ENCODE data around the gene LTB4R.

The LTB4R gene, protein sequence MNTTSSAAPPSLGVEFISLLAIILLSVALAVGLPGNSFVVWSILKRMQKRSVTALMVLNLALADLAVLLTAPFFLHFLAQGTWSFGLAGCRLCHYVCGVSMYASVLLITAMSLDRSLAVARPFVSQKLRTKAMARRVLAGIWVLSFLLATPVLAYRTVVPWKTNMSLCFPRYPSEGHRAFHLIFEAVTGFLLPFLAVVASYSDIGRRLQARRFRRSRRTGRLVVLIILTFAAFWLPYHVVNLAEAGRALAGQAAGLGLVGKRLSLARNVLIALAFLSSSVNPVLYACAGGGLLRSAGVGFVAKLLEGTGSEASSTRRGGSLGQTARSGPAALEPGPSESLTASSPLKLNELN

GRCh38 chr14:24310646-24311604 lies at the start of gene LTB4R:
LTB4R (plus strand) TSS chr14:24311502; CDS start chr14:24315652, 4,150 bp downstream.
- peak; percentile 77 for DNase-seq

DNA sequence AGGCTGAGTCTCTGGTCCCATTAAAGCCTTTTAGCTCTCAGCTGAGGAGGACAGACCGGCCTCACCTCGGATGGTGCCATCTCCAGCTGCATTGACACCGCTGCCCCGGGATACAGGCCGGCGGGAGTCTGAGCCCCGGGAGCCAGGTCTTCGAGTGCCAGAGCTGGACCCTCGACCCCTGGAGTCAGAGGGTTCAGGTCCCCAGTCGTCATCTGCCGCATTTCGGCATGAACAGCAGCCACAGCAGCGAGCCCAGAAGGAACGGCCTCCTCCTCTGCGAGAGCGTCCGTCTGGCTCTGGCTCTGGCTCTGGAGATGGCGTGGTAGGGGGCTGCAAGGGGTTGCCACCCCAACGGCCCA lies 49.4 kb upstream of the LTB4R start:
- no peak for DNase-seq

GRCh38 chr14:24262821-24263733 lies 48.2 kb upstream of the LTB4R start, which contains the start of gene TGM1:
TGM1 (minus strand) TSS chr14:24263177; CDS start chr14:24262352, 825 bp downstream.
- DNase-seq, result no peak

DNA sequence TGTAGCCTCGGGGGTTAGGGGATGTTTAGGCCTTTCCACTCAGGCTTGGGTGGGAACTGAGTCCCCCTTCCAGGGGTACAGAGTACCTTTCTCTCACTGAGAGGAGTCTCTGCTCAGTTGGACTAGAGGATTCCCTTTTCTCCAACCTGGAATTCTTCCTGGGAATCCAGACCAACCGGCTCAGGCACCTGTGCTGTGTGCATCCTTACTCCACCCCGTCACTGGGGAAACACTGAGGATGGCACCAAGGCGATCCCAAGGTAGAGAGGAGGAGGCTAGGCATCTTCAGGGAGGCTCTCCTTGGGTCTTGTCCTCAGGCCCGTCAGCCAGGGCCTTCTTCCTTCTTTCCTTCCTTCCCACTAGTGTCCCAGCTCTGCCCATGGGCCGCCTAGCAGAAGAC lies 47.5 kb upstream of the LTB4R start:
- DNase-seq, result no peak

- no peak for DNase-seq
Observed at GRCh38 chr14:24264298-24264697, 47.0 kb upstream of the LTB4R start.

DNA sequence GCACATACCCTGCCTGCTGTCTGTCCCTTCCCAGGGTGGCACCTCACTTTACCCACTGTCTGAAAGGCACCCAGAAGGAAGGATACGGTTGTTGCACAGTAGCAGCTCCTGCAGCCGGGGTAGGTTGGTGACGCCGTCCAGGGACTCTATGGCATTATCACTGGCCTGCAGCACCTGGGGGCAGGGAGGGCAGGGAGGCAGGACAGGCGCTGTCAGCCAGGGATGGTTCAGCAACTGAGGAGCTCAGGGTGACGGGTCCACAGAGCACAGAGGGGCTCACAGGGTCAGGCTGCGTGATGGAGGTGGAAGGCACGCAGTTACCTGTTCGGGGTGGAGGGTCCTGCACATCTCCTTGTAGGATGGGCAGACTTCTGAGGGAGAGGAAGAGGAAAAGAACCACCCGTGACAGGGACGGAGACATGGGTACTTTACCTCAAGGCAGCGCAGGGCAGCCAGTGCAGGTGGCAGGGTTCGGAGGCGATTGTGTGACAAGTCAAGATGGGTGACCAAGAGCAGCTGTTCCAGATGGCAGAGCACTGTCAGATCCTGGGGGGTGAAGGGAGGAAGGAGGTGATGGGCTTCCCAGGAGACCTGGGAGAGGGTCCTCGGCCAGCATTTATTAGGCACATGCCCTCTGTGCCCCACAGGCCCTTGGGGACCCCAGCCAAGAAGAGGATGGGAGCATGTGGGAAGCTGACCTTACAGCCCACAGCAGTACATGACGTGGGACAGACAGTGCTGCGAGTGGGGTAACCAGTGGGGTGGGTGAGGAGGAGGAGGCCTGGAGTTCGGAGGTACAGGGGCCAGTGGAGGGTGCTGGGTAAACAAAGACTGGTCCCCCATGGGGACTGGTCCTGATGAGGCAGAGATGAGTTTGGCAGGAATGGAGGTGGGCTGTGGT lies 44.7 kb upstream of the LTB4R start:
- DNase-seq, result no peak

DNA sequence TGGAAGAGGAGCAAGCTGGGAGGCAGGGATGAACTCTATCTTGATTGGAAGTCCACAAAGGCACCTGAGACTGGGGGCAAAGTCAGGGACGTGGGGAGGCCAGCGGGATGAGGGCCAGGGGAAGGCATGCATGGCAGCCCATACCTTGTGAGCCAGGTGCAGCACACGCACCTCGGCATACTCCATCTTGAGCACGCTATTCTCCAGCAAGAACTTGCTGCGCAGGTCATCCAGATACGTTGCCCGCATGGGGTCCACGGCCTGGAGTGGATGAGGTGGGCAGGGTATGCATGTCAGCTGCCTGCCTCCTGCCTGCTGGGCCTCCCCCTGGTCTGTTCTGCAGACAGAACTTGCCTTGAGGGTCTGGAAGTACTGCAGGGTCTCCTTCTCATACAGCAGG lies 43.8 kb upstream of the LTB4R start:
- no peak for DNase-seq

DNA sequence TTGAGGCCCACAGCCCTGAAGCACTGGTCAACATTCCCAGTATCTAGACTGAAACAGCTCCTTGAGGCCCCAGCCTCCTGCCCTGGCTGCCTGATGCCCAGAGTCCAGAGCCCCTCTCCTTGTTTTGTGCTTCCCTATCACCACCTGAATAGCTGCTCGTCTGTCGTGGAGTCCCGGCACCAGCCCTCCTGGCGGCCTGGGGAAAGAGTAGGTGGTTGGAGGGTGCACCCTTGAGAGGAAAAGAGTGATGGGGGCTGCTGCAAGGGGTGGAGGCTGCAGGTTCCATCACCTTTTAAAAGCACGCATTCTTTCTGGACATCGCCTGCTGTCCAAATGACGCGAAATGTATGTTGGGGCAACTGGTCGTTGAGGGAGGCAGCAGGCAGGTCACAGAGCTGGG lies 43.1 kb upstream of the LTB4R start:
- no peak for DNase-seq

GRCh38 chr14:24269368-24269767 lies 41.9 kb upstream of the LTB4R start:
- DNase-seq, result no peak

- DNase-seq, result no peak
Observed at GRCh38 chr14:24269910-24270536, 41.3 kb upstream of the LTB4R start.

DNA sequence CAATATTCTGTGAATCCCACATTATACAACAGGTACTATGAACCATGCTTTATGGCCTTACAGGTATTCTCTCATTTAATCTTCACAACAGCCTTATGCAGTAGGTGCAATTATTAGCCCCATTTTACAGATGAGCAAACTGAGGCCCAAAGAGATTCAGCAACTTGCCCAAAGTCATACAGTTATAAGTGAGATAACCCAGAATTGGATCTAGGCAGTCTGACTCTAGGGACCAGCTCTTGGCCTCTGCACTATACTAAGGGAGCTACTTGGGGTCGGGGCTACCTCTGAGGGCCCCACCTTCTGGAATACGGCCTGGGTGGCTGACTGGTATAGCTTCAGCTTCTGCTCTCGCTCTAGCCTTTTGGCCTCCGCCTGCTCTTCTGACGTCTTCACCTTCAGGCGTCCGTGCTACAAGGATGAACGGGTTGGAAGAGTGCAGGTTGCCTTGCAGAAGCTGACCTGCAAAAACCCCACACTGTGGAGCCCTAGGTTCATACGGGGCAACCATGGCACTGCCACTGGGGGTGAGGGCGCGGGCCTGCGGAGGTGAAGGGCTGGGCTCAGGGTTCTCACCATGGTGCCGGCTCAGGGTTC lies 40.7 kb upstream of the LTB4R start:
- DNase-seq, result no peak

- DNase-seq, result peak; percentile 96
Observed at GRCh38 chr14:24271134-24271833, 40.0 kb upstream of the LTB4R start, which contains the start of gene RABGGTA. RABGGTA (minus strand) TSS chr14:24271597; CDS start chr14:24271115, 482 bp downstream.

DNA sequence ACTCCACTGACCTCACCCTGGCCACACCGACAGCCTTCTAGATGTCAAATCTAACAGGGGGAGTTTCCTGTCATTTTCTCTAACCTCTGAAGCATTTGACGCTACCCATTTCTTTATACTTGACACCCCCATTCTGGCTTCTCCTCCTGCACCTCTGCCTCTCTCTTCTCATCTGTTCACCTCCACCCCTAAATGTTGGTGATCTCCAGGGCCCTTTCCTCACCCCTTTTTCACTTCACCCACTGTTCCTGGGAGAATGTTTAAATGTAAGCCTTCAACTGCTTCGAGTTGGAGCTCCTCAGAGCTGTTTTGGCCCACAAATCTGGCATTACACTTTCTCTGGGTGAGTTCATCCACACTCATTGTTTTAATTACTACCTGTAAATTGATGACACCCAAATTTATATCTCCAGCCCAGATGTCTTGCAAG lies 39.5 kb upstream of the LTB4R start:
- DNase-seq, result no peak

DNA sequence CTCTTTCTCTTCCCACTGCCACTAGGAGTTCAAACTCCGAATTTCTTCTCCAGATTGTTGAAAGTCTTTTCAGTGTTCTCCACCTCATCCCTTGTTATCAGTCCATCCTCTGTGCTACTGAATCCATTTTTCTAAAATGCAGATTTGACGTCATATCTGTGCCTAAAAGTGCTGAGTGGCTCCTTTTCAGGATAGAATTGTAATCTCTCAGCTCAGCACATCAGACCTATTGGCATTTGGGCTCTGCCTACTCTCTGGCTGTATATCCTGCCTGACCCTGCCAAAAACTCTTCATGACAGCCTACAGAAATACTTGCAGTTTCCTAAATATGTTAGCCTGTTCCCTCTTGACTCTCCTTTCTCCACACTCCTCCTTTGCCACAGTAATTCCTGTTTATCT lies 38.8 kb upstream of the LTB4R start:
- no peak for DNase-seq

GRCh38 chr14:24273422-24273998 lies 37.8 kb upstream of the LTB4R start:
- DNase-seq, result no peak

GRCh38 chr14:24274101-24274543 lies 37.2 kb upstream of the LTB4R start:
- peak; percentile 61 for DNase-seq

DNA sequence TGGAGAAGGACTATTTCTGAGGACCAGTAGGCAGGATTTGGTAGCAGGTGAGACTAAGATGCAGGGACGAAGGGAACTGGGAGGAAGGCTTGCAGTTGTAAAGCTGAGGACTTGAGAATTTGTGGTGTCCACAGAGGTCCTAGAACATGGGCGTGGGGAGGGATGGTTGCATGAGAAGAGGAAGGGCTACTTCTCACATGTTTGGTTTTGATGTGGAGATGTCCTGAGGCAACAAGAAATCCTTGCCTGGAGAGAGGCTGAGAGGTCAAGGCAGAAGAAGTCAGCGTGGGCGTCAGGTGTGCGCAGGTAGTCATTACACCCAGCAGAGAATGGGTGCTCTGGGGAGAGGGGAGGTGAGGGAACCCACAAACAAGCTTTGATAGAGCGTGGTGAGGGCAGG lies 34.2 kb upstream of the LTB4R start:
- no peak for DNase-seq

GRCh38 chr14:24277606-24278321 lies 33.5 kb upstream of the LTB4R start:
- peak; percentile 11 for DNase-seq

DNA sequence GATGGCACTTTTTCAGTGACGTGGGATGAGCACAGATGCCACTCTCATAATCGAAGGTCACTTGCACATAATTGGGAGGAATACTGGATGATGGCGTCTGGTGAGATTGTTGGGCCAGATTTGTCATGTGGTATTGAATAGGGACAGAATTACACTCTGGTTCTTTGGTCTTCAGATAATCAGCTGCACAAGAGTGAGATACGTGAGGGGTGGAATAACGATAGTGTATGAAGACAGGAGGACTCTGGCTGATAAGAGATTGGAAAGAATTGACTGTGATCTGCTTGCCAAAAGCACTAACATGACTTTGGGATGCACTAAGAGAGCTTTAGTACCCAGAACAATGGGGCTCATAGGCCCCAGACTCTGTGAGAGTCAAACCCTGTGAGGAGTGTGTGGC lies 32.9 kb upstream of the LTB4R start:
- DNase-seq, result no peak

Data from CD4-positive, alpha-beta T cell treated with Interleukin-12 subunit alpha and Interleukin-12 subunit beta, for 1 hour (primary cell).